Measurements from ENCODE around the gene MRPL58. TPM values are rescaled to one million over a fixed set of nuclear protein-coding genes. Genes with fewer than 3 reads are reported as not detected.

The MRPL58 gene
- total and polyA plus RNA-seq, 5 experiments from 2014 or later: 23.9 to 58.1 (median 44.9) TPM

DNA sequence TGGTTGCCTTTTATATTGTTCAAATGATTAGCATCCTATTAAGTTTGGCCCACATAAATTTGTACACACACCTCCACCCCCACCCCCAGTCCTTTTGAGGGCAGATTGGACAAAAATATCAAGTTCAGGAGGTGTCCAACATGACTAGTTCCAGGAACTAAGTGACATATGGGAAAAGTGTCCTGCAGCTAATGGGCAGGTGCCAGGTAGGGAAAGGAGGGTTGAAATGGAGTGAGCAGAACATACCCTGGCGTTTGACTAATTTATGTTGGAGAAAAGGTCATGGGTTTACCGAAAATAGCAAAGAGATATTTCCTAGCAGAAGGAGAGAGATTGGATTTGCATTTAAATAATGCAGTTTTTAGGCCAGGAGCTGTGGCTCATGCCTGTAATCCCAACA, 39.5 kb downstream of the MRPL58 start:
- Mint-ChIP-seq H3K9me3 (no peaks in the 10 kb centered on the region), H3K4me1 (peaks cover 10 to 35% (median 28%) of the 10 kb centered on the region in 4 donors), H3K27ac (peak overlapping the region in 1 of 10 donors; percentile 47), H3K36me3 (peaks cover 0 to 69% (median 6%) of the 10 kb centered on the region in 3 donors), H3K4me3 (no peak overlapping the region), H3K27me3 (no peaks in the 10 kb centered on the region)
- POLR2A ChIA-PET: interaction anchor here (1.5 kb wide), 1 partner anchor 39 kb away, joined by 6 read pairs; the partner anchor contains the start of gene MRPL58
- ATAC-seq (no peak), DNase-seq (no peak)

DNA sequence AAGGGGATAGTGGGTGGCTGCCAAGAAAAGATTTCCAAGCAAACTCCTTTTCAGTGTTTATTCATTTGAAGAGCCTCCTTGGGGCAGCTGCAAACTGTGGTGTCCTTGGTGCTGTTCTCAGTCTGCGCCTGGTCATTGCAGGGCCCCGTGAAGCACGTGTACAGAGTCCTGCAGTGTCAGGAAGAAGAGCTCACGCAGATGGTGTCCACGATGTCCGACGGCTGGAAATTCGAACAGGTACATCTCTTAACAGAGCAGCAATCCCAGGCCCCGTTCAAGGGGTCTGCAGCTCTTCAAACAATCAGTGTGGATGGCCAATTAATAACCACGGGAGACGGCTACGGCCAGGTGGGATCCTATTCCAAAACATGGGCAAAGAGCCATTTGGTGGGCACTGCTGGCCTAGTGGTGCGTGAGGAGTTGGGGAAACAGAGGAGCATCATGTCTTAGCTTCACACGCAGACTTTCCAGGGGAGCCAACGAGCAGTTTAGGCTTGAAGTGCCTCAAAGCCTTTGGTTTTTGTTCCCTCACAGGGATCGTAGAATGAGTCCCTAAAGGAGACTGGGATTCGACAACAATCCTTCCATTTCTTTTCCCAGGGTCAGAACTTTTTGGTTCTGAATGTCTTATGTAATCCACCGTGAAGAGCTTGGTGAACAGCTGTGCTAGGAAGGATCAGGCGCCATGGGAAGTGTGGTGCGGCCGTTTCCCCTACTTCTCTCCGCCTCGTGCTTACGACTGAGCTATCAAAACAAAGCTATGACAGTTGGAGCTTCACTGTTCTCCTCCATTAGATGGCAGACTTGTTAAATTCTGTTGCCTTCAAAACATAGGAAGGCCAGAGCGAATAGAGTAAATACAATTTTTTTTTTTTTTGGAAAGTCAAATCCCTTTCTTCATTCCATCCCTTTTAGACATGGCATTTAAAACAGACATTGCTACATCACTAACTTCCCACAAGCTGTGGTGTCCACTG, 47.2 kb downstream of the MRPL58 start:
- peak; percentile 82 to 84 for ATAC-seq
- peak in 2 of 10 donors; percentile 43 to 47 for DNase-seq
- Mint-ChIP-seq H3K4me3 (no peak overlapping the region), H3K36me3 (peaks cover 0 to 71% (median 8%) of the 10 kb centered on the region in 3 donors), H3K9me3 (no peaks in the 10 kb centered on the region), H3K4me1 (peaks cover 5 to 18% (median 13%) of the 10 kb centered on the region in 4 donors), H3K27ac (peak overlapping the region; percentile 44 to 84 (median 66)), H3K27me3 (no peaks in the 10 kb centered on the region)
- POLR2A ChIA-PET: interaction anchor here (0.5 to 2.3 kb wide), 14 partner anchors 11 to 142 kb away, joined by 3 to 15 read pairs (median 4); partner anchors contain the start of genes MRPL58, NT5C and SLC16A5

GRCh38 chr17:75060434-75061054, 48.1 kb downstream of the MRPL58 start:
- ATAC-seq (no peak), DNase-seq (no peak)
- Mint-ChIP-seq H3K27me3 (no peaks in the 10 kb centered on the region), H3K4me3 (no peak overlapping the region), H3K4me1 (peaks cover 5 to 20% (median 12%) of the 10 kb centered on the region in 4 donors), H3K9me3 (no peaks in the 10 kb centered on the region), H3K36me3 (peaks cover 0 to 68% (median 8%) of the 10 kb centered on the region in 3 donors), H3K27ac (peak overlapping the region in 3 of 10 donors; percentile 65 to 81 (median 73))
- POLR2A ChIA-PET: interaction anchor here (0.6 to 2.3 kb wide), 14 partner anchors 10 to 141 kb away, joined by 3 to 15 read pairs (median 4); partner anchors contain the start of genes MRPL58, NT5C and SLC16A5

DNA sequence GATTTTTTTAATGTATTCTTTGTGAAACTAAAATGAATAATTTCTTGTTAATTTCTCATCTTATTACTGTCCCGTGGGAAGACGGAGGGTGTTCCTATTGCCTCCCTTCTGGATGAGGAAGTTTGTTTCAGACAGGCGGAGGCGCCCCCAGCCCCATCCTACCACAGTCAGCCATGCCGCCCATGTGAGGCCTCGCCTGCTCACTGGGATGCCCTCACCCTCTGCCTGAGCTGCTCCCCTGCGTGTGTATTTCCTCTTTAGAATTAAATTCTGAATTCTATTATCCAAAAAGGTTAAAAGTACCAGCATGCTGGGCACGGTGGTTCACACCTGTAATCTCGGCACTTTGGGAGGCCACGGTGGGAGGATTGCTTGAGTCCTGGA, 48.6 kb downstream of the MRPL58 start:
- Mint-ChIP-seq H3K27me3 (no peaks in the 10 kb centered on the region), H3K4me3 (no peak overlapping the region), H3K36me3 (peaks cover 0 to 64% (median 8%) of the 10 kb centered on the region in 3 donors), H3K9me3 (no peaks in the 10 kb centered on the region), H3K4me1 (peaks cover 5 to 20% (median 15%) of the 10 kb centered on the region in 4 donors), H3K27ac (no peak overlapping the region)
- no peak for ATAC-seq
- POLR2A ChIA-PET: interaction anchor here (0.6 to 2.3 kb wide), 8 partner anchors 10 to 124 kb away, joined by 3 to 15 read pairs (median 4); partner anchors contain the start of genes MRPL58 and NT5C
- DNase-seq: no peak

DNA sequence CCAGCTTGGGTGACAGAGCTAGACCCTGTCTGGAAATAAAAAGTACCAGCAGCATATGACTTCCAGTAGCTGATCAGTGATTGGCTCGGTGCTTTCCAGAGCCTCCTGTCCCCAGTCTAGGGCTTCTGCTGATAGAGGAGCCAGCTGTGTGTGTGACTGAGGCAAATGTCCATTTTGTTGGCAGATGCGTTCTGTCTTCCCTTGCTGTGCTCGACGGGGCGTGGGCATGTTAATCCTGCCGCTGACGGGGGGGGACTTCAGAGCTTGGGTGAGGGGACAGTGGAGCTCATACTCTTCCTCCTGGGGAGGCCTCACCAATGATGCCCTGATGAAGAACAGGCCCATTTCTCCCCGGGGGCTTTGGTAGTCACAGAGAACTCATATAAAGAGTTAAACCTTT, 49.1 kb downstream of the MRPL58 start:
- H3K27ac Mint-ChIP-seq: no peak overlapping the region
- ATAC-seq (no peak), DNase-seq (no peak)
- POLR2A ChIA-PET: interaction anchor here (0.7 to 1.8 kb wide), 4 partner anchors 12 to 22 kb away, joined by 3 to 4 read pairs (median 4); no protein-coding TSS in a partner anchor
- H3K36me3 Mint-ChIP-seq: peaks cover 0 to 59% (median 8%) of the 10 kb centered on the region in 3 donors
- no peaks in the 10 kb centered on the region for H3K27me3 Mint-ChIP-seq
- H3K4me1 Mint-ChIP-seq: peaks cover 9 to 21% (median 17%) of the 10 kb centered on the region in 4 donors
- H3K4me3 Mint-ChIP-seq: no peak overlapping the region
- no peaks in the 10 kb centered on the region for H3K9me3 Mint-ChIP-seq

DNA sequence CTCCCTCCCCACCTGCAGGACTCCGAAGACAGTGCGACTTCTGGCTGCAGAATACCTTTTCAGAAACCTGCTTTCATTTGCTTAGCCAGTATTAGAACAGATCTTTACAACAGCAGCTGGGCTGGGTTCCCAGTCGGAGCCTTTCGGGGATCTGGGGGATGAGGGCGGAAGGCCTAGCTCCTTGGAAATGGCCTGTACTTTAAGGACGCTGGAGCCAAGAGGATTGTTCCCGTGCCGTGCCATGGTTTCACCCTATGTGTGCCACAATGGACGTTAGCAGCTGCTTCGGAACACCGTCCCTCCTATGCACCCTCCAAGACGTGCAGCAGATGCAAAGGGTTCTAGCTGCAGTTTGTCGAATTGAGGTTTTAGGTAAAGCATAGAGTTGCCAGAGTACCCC, 50.7 kb downstream of the MRPL58 start:
- peak overlapping the region in 2 of 10 donors; percentile 62 to 74 for H3K27ac Mint-ChIP-seq
- no peaks in the 10 kb centered on the region for H3K9me3 Mint-ChIP-seq
- DNase-seq (no peak), ATAC-seq (no peak)
- H3K36me3 Mint-ChIP-seq: peaks cover 0 to 51% (median 8%) of the 10 kb centered on the region in 3 donors
- POLR2A ChIA-PET: interaction anchor here (0.6 to 1.8 kb wide), 3 partner anchors 9 to 141 kb away, joined by 3 to 4 read pairs (median 3); no protein-coding TSS in a partner anchor
- no peak overlapping the region for H3K4me3 Mint-ChIP-seq
- H3K4me1 Mint-ChIP-seq: peaks cover 12 to 29% (median 25%) of the 10 kb centered on the region in 4 donors
- H3K27me3 Mint-ChIP-seq: no peaks in the 10 kb centered on the region

GRCh38 chr17:75063626-75064025, 51.2 kb downstream of the MRPL58 start:
- peaks cover 0 to 51% (median 8%) of the 10 kb centered on the region in 3 donors for H3K36me3 Mint-ChIP-seq
- no peak overlapping the region for H3K4me3 Mint-ChIP-seq
- DNase-seq: no peak
- POLR2A ChIA-PET: no interaction called here
- ATAC-seq: no peak
- H3K4me1 Mint-ChIP-seq: peaks cover 12 to 32% (median 26%) of the 10 kb centered on the region in 4 donors
- no peaks in the 10 kb centered on the region for H3K9me3 Mint-ChIP-seq
- peak overlapping the region in 1 of 10 donors; percentile 61 for H3K27ac Mint-ChIP-seq
- no peaks in the 10 kb centered on the region for H3K27me3 Mint-ChIP-seq

DNA sequence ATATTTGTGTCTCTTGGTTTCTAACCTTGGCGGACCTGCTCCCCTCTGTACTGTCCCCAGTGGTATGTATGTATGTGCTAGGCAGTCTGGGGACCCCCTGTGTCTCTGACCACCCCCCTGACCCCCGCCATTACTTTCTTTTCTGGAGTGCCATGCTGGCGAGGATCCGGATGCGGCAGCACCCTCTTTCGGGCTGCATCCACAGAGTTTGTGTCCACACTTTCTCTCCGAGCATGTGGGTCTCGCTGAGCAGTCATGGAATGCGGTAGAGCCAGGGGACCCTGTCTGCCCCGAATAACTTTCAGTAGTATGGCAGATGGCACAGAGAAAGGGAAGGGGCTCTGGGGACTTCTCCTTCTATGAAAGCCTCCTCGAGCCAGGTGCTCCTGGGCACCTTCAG, 51.6 kb downstream of the MRPL58 start:
- DNase-seq: no peak
- no peak for ATAC-seq
- POLR2A ChIA-PET: no interaction called here
- Mint-ChIP-seq H3K9me3 (no peaks in the 10 kb centered on the region), H3K36me3 (peaks cover 0 to 51% (median 8%) of the 10 kb centered on the region in 3 donors), H3K27me3 (no peaks in the 10 kb centered on the region), H3K4me3 (no peak overlapping the region), H3K4me1 (peaks cover 12 to 35% (median 27%) of the 10 kb centered on the region in 4 donors), H3K27ac (peak overlapping the region in 1 of 10 donors; percentile 61)

DNA sequence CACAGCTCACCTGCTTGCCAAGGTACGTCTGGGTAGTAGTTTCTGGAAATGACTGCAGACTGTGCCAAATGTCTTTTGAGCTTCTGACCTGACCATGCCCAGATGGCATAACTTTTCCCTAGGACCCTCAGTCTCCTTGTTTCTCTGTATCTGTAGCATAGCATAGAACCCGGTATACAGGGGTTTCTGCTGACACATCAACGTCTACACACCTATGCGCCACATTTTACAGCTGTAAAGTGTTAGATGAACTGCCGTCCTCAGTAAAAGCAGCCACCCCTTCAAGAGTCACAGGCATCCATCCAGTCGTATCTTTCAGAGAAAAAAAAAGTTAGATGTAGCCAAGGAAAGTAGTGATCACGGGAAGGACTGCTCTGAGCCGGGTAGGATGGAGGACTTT, 52.0 kb downstream of the MRPL58 start:
- peaks cover 0 to 49% (median 8%) of the 10 kb centered on the region in 3 donors for H3K36me3 Mint-ChIP-seq

DNA sequence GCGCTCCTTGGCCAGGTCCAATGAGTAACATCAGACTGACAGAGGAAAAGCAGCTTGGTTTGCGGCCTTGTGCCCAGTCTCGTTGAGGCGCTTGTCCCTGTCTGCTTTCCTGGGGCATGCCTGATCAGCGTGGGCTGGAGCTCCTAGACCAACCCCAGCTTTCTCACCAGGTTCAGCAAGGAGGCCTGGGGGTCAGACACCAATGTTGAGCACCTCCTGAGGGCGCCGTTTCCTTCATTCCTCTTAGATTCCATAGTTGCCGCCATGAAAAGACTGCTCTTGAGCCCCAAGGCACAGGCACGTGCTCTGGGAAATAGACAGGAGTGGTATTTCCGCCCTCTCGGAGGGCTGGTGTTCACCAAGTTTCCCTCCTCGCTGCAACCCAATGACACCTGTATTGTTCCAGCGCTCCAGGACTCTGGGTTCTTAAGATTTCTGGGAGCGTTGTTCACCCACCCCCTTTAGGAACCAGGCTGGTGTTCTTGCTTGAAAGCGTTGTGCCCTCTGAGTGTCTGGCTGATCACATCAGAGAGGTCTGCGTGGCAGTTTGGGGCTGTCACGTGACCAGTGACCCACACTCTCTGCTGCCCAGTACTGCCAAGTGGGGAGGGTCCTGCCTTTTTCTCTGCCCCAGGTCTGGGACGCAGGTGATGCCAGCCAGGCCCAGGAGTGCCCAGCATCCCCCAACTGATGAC, 52.5 kb downstream of the MRPL58 start:
- POLR2A ChIA-PET: no interaction called here

More for the DNA sequence above, 52.0 kb downstream of the MRPL58 start:
- Mint-ChIP-seq H3K27me3 (no peaks in the 10 kb centered on the region), H3K27ac (no peak overlapping the region), H3K4me3 (no peak overlapping the region), H3K9me3 (no peaks in the 10 kb centered on the region), H3K4me1 (peaks cover 12 to 33% (median 25%) of the 10 kb centered on the region in 4 donors)
- POLR2A ChIA-PET: no interaction called here
- ATAC-seq (no peak), DNase-seq (no peak)

DNA sequence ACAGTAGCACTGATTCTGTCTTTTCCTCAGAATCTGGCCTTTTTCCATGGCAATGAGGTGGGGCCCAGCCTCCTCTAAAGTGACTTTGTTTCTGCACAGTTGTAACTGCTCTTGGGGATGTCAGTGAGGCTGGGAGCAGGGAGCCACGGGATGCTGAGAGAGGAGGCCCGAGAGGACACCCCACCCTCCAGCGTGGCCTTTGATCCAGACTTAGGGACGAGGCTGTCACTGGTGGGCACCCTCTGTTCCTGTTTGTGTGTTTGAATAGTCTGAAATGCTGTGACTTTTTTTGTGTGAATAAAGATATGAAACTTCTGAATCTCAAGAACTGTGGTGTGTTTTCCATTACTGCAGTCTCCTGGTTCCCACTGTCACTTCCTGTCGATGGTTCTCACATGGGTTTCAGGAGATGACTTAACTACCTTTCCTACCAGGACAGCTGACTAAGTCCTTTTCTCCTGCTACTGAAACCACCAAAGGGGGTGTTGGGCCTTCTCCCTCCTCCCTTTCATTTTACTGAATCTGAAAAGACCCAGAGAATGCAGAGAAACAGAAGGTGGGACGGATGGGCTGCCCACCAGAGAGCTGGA, 53.2 kb downstream of the MRPL58 start:
- peaks cover 0 to 40% (median 8%) of the 10 kb centered on the region in 3 donors for H3K36me3 Mint-ChIP-seq
- no peaks in the 10 kb centered on the region for H3K27me3 Mint-ChIP-seq
- ATAC-seq (no peak), DNase-seq (no peak)
- POLR2A ChIA-PET: no interaction called here
- no peak overlapping the region for H3K4me3 Mint-ChIP-seq
- H3K27ac Mint-ChIP-seq: peak overlapping the region in 6 of 10 donors; percentile 21 to 78 (median 52)
- no peaks in the 10 kb centered on the region for H3K9me3 Mint-ChIP-seq
- H3K4me1 Mint-ChIP-seq: peaks cover 10 to 27% (median 19%) of the 10 kb centered on the region in 4 donors

More for the DNA sequence above, 52.5 kb downstream of the MRPL58 start:
- DNase-seq: no peak
- ATAC-seq: no peak
- Mint-ChIP-seq H3K27ac (peak overlapping the region in 2 of 10 donors; percentile 38 to 69), H3K27me3 (no peaks in the 10 kb centered on the region), H3K9me3 (no peaks in the 10 kb centered on the region), H3K4me1 (peaks cover 10 to 30% (median 21%) of the 10 kb centered on the region in 4 donors), H3K4me3 (no peak overlapping the region), H3K36me3 (peaks cover 0 to 43% (median 8%) of the 10 kb centered on the region in 3 donors)
